Muscle layer of colon (tissue), 2 donors: ENCODE results near the gene MTCL1.

ENCODE experiments used
- H3K27ac ChIP-seq: one replicate; pipeline ENCODE4 v1.7.0; 2013; ENCODE audit warnings: low read depth, mild to moderate bottlenecking, low read length, moderate library complexity
- H3K27me3 ChIP-seq, 2 donors: one replicate each; pipeline ENCODE4 v1.7.0; 2013; ENCODE audit warnings: low read length in 2 of 2, mild to moderate bottlenecking in 2 of 2; ENCODE audit not compliant: insufficient read depth in 2 of 2, control insufficient read depth in 1 of 2
- H3K36me3 ChIP-seq: one replicate; pipeline ENCODE4 v1.7.0; 2013; ENCODE audit warnings: mild to moderate bottlenecking, low read length; ENCODE audit not compliant: insufficient read depth
- H3K4me1 ChIP-seq: one replicate; pipeline ENCODE4 v1.7.0; 2013; ENCODE audit warnings: mild to moderate bottlenecking, low read length; ENCODE audit not compliant: insufficient read depth
- H3K4me3 ChIP-seq, 2 donors: one replicate each; pipeline ENCODE4 v1.7.0; 2013; ENCODE audit warnings: low read length in 2 of 2, low read depth in 1 of 2, mild to moderate bottlenecking in 1 of 2, moderate library complexity in 1 of 2
- H3K9ac ChIP-seq: one replicate; pipeline ENCODE4 v1.7.0; 2013; ENCODE audit warnings: low read length
- H3K9me3 ChIP-seq: one replicate; pipeline ENCODE4 v1.7.0; 2013; ENCODE audit warnings: mild to moderate bottlenecking, low read length
- donor health status: abdominal sarcoma.
- donor health status: Adenocarcinoma of cecum.

MTCL1 gene

GRCh38 chr18:8668381-8668780, 37.0 kb upstream of the MTCL1 start:
- H3K27me3 ChIP-seq: no peaks in the 10 kb centered on the region
- H3K27ac ChIP-seq: no peak overlapping the region
- no peaks in the 10 kb centered on the region for H3K4me1 ChIP-seq
- H3K36me3 ChIP-seq: no peaks in the 10 kb centered on the region
- no peak overlapping the region for H3K9ac ChIP-seq
- no peaks in the 10 kb centered on the region for H3K9me3 ChIP-seq
- no peak overlapping the region for H3K4me3 ChIP-seq

DNA sequence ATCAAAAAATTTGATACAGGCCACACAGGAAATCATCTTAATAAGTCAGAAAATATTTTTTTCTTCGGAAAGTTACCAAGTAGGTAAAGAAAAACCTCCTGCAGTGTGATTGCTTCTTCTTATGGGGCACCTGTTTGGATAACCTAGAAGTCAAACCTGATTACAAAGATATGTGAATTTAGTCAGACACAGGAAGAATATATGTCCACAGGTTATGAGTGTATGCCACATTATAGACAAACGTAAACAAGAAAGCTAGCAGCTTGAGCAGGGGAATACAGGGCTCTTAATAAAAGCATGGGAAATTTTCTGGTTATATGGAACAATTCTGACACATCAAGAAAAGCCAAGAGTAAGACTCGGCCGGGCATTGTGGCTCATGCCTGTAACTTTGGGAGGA, 35.8 kb upstream of the MTCL1 start:
- Histone ChIP-seq H3K36me3 (no peaks in the 10 kb centered on the region), H3K9ac (no peak overlapping the region), H3K27me3 (no peaks in the 10 kb centered on the region), H3K9me3 (no peaks in the 10 kb centered on the region), H3K27ac (no peak overlapping the region), H3K4me3 (no peak overlapping the region), H3K4me1 (no peaks in the 10 kb centered on the region)

- Histone ChIP-seq H3K4me3 (no peak overlapping the region), H3K27me3 (no peaks in the 10 kb centered on the region), H3K27ac (no peak overlapping the region), H3K9me3 (no peaks in the 10 kb centered on the region), H3K9ac (no peak overlapping the region), H3K4me1 (no peaks in the 10 kb centered on the region), H3K36me3 (no peaks in the 10 kb centered on the region)
These were observed 31.8 kb upstream of the MTCL1 start for GRCh38 chr18:8673256-8674209.

- no peaks in the 10 kb centered on the region for H3K4me1 ChIP-seq
- no peaks in the 10 kb centered on the region for H3K36me3 ChIP-seq
- no peak overlapping the region for H3K4me3 ChIP-seq
- no peak overlapping the region for H3K9ac ChIP-seq
- H3K9me3 ChIP-seq: no peaks in the 10 kb centered on the region
- no peaks in the 10 kb centered on the region for H3K27me3 ChIP-seq
- no peak overlapping the region for H3K27ac ChIP-seq
These were observed 30.3 kb upstream of the MTCL1 start for GRCh38 chr18:8675057-8675456.

DNA sequence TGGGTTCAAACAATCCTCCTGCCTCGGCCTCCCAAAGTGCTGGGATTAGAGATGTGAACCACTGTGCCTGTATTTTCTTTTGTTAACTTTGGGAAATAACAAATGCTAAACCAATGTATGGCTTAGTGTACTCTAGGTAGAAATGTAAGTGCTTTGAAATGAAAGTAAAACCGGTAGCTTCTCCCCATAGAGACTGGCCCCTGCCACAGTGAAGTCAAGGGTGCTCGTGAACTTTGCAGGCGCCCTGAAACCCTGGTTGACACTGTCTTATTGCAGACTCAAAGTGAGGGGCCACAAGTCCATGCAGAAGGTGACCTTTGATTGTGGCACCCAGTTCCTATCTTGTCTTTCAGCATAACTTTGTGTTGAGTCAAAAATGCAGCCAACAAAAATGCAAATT, 24.2 kb upstream of the MTCL1 start:
- Histone ChIP-seq H3K4me3 (no peak overlapping the region), H3K9me3 (no peaks in the 10 kb centered on the region), H3K27ac (no peak overlapping the region), H3K4me1 (no peaks in the 10 kb centered on the region), H3K9ac (no peak overlapping the region), H3K27me3 (no peaks in the 10 kb centered on the region), H3K36me3 (no peaks in the 10 kb centered on the region)

- Histone ChIP-seq H3K9ac (no peak overlapping the region), H3K27me3 (no peaks in the 10 kb centered on the region), H3K36me3 (no peaks in the 10 kb centered on the region), H3K4me1 (peaks cover 5% of the 10 kb centered on the region), H3K9me3 (no peaks in the 10 kb centered on the region), H3K27ac (no peak overlapping the region), H3K4me3 (no peak overlapping the region)
These were observed 20.8 kb upstream of the MTCL1 start for GRCh38 chr18:8684577-8684976.

GRCh38 chr18:8685141-8685913, 20.0 kb upstream of the MTCL1 start:
- Histone ChIP-seq H3K9me3 (no peaks in the 10 kb centered on the region), H3K27ac (no peak overlapping the region), H3K4me1 (peaks cover 5% of the 10 kb centered on the region), H3K27me3 (no peaks in the 10 kb centered on the region), H3K9ac (no peak overlapping the region), H3K36me3 (no peaks in the 10 kb centered on the region), H3K4me3 (no peak overlapping the region)

DNA sequence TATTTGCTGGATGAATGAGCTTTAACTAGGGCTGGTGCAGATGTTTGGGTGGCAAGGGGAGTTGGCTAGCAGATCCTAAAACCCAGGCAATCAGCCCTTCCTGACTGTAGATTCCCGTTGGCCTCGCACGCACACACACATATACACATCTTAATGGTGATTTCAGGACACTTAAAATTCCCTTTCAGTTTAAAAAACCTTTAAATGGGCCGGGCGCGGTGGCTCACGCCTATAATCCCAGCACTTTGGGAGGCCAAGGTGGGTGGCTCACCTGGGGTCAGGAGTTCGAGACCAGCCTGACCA, 19.5 kb upstream of the MTCL1 start:
- no peak overlapping the region for H3K4me3 ChIP-seq
- no peaks in the 10 kb centered on the region for H3K27me3 ChIP-seq
- H3K9ac ChIP-seq: no peak overlapping the region
- peaks cover 5% of the 10 kb centered on the region for H3K4me1 ChIP-seq
- H3K27ac ChIP-seq: no peak overlapping the region
- H3K9me3 ChIP-seq: no peaks in the 10 kb centered on the region
- no peaks in the 10 kb centered on the region for H3K36me3 ChIP-seq

DNA sequence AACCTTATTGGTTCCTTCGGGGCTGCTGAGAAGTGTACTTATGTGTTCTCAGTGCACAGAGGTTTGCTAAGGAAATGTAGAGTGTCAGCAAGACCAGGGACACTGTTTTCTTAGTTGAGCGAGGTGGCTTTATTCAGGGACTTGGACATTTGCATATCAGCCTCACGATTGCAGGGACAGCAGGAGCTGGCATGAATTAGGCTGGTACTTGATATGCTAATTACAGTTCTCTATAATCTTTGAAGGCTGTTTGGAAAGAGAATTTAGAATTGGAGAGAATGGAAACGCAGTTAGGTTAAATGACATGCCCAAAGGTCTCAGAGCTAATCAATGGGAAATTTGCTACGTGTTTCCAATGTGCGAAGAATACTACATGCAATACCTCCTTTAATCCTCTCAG, 18.7 kb upstream of the MTCL1 start:
- Histone ChIP-seq H3K9ac (no peak overlapping the region), H3K27ac (no peak overlapping the region), H3K27me3 (no peaks in the 10 kb centered on the region), H3K4me3 (no peak overlapping the region), H3K9me3 (no peaks in the 10 kb centered on the region), H3K36me3 (no peaks in the 10 kb centered on the region), H3K4me1 (peaks cover 5% of the 10 kb centered on the region)

DNA sequence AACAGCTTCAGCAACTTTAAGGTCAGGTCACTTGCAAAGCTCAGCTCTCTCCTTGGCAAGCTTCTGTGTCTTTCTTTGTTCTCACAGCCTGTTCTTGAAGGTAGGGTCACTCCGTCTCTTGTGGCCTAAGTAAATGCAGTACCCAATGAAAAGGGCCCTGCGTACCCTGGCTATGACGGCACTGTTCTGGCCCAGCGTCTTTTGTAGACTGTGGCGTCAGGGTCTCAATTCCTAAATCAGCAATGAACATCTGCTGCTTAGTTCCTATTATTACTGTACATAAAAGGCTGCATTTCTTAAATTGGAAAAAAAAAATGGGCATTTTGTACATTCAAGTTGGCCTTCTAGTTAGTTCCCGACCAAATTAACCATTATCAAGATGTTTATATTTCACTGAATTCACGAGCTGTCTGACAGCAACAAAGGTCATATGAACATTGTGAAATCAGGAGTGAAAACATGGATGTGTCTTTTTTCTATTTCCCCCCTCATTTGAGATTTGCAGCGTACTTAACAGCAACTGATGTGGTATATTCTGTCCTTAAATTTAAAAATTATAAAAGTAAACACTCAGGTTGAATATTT, 17.0 kb upstream of the MTCL1 start:
- H3K27ac ChIP-seq: peak overlapping the region; percentile 21
- peaks cover 5% of the 10 kb centered on the region for H3K4me1 ChIP-seq
- H3K4me3 ChIP-seq: no peak overlapping the region

GRCh38 chr18:8688816-8689215, 16.5 kb upstream of the MTCL1 start:
- Histone ChIP-seq H3K9ac (no peak overlapping the region), H3K36me3 (no peaks in the 10 kb centered on the region), H3K9me3 (no peaks in the 10 kb centered on the region)

More for the DNA sequence above, 17.0 kb upstream of the MTCL1 start:
- Histone ChIP-seq H3K27me3 (no peaks in the 10 kb centered on the region), H3K9me3 (no peaks in the 10 kb centered on the region), H3K36me3 (no peaks in the 10 kb centered on the region), H3K9ac (no peak overlapping the region)

More at GRCh38 chr18:8688816-8689215, 16.5 kb upstream of the MTCL1 start:
- Histone ChIP-seq H3K4me3 (no peak overlapping the region), H3K27ac (no peak overlapping the region), H3K4me1 (peaks cover 5% of the 10 kb centered on the region), H3K27me3 (no peaks in the 10 kb centered on the region)
